ENCODE measurements around the gene TUBG1. TPM values are rescaled to one million over a fixed set of nuclear protein-coding genes. Genes with fewer than 3 reads are reported as not detected.
A peak's percentile ranks its signal among the peaks of the same experiment; 100 is the strongest.

The TUBG1 gene
- total RNA-seq, 6 donors from 2014 or later: 27.3 to 55.4 (median 31.8) TPM

GRCh38 chr17:42660692-42661345 lies 51.3 kb downstream of the TUBG1 start:
- ATAC-seq (ENCODE audit: low FRiP score in 2 of 2): peak in 1 of 2 donors; percentile 11
- TF ChIP-seq POLR2AphosphoS5 (IDR thresholded peaks at IDR 0.05): no peak
- no peak for TF ChIP-seq CTCF (IDR thresholded peaks at IDR 0.05)
- no peak for TF ChIP-seq POLR2A (IDR thresholded peaks at IDR 0.05)
- no peak for TF ChIP-seq EP300 (IDR thresholded peaks at IDR 0.05)
- H3K27me3 ChIP-seq: no peaks in the 10 kb centered on the region
- no peak overlapping the region for H3K4me3 ChIP-seq
- DNase-seq: no peak
- no peaks in the 10 kb centered on the region for H3K9me3 ChIP-seq
- peaks cover 3 to 22% (median 6%) of the 10 kb centered on the region in 4 donors for H3K36me3 ChIP-seq
- 73 to 81% methylated on average over 7 of the region's 7 CpGs for WGBS, 2 donors
- peaks cover 5 to 19% (median 10%) of the 10 kb centered on the region in 4 donors for H3K4me1 ChIP-seq
- H3K27ac ChIP-seq: no peak overlapping the region

Other genes starting within 250 kb of the TUBG1 start
- gene STAT3, start 221.2 kb upstream of the TUBG1 start, total RNA-seq: 100 to 1,000 TPM; 228 to 335 (median 264) TPM
- 100 to 1,000 TPM in 5 of 6 donors, 10 to 100 TPM in 1; 89.1 to 406 (median 307) TPM for gene CAVIN1, start 186.4 kb upstream of the TUBG1 start, total RNA-seq
- 100 to 1,000 TPM in 3 of 6 donors, 10 to 100 TPM in 3; 68.3 to 212 (median 118) TPM for gene ATP6V0A1, start 150.8 kb upstream of the TUBG1 start, total RNA-seq
- gene NAGLU, start 73.4 kb upstream of the TUBG1 start, total RNA-seq: 10 to 100 TPM; 36.7 to 97.4 (median 68.4) TPM
- gene HSD17B1, start 56.8 kb upstream of the TUBG1 start, total RNA-seq: 1 to 10 TPM in 5 of 6 donors, not detected in 1; 1.3 to 6.3 (median 1.7) TPM
- 10 to 100 TPM; 34.7 to 71.1 (median 51.4) TPM for gene COASY, start 47.5 kb upstream of the TUBG1 start, total RNA-seq
- 100 to 1,000 TPM in 1 of 6 donors, 10 to 100 TPM in 5; 61.8 to 104 (median 83.5) TPM for gene MLX, start 42.6 kb upstream of the TUBG1 start, total RNA-seq
- gene PSMC3IP, start 32.0 kb upstream of the TUBG1 start, total RNA-seq: 1 to 10 TPM in 5 of 6 donors, not detected in 1; 1.9 to 6.8 (median 3.8) TPM
- 10 to 100 TPM; 47.1 to 89.7 (median 59.9) TPM for gene RETREG3, start 309 bp upstream of the TUBG1 start, total RNA-seq
- gene TUBG2, start 49.6 kb downstream of the TUBG1 start, total RNA-seq: 100 to 1,000 TPM in 1 of 6 donors, 10 to 100 TPM in 5; 12.4 to 104 (median 15.2) TPM
- 10 to 100 TPM; 18.4 to 93.2 (median 28.4) TPM for gene PLEKHH3, start 67.3 kb downstream of the TUBG1 start, total RNA-seq
- gene CCR10, start 72.2 kb downstream of the TUBG1 start, total RNA-seq: 1 to 10 TPM in 4 of 6 donors, under 1 TPM in 2; 0.30 to 2.2 (median 1.4) TPM
- gene CNTNAP1, start 72.8 kb downstream of the TUBG1 start, total RNA-seq: 10 to 100 TPM in 1 of 6 donors, 1 to 10 TPM in 5; 1.7 to 37.7 (median 4.3) TPM
- 100 to 1,000 TPM in 1 of 6 donors, 10 to 100 TPM in 5; 30.7 to 122 (median 55.0) TPM for gene EZH1, start 135.4 kb downstream of the TUBG1 start, total RNA-seq
- 100 to 1,000 TPM in 1 of 6 donors, 10 to 100 TPM in 4, not detected in 1; 12.2 to 120 (median 55.8) TPM for gene RAMP2, start 151.5 kb downstream of the TUBG1 start, total RNA-seq
- 10 to 100 TPM; 19.0 to 54.6 (median 36.7) TPM for gene VPS25, start 163.8 kb downstream of the TUBG1 start, total RNA-seq
- gene WNK4, start 170.9 kb downstream of the TUBG1 start, total RNA-seq: 1 to 10 TPM in 1 of 6 donors, under 1 TPM in 3, not detected in 2; 0.15 to 1.8 (median 0.26) TPM
- 10 to 100 TPM; 23.3 to 95.3 (median 67.4) TPM for gene COA3, start 189.0 kb downstream of the TUBG1 start, total RNA-seq
- gene CNTD1, start 189.2 kb downstream of the TUBG1 start, total RNA-seq: 1 to 10 TPM in 1 of 6 donors, under 1 TPM in 4, not detected in 1; 0.22 to 1.2 (median 0.39) TPM
- gene BECN1, start 214.6 kb downstream of the TUBG1 start, total RNA-seq: 100 to 1,000 TPM in 3 of 6 donors, 10 to 100 TPM in 3; 83.0 to 167 (median 101) TPM
- 100 to 1,000 TPM in 1 of 6 donors, 10 to 100 TPM in 5; 67.5 to 102 (median 75.8) TPM for gene PSME3, start 223.7 kb downstream of the TUBG1 start, total RNA-seq
- gene AOC2, start 234.9 kb downstream of the TUBG1 start, total RNA-seq: 1 to 10 TPM; 1.5 to 5.2 (median 2.9) TPM
- 100 to 1,000 TPM in 4 of 6 donors, 10 to 100 TPM in 2; 76.9 to 210 (median 111) TPM for gene AOC3, start 241.5 kb downstream of the TUBG1 start, total RNA-seq

Data from upper lobe of left lung (tissue), 6 donors.